HG03159 (cell line): ENCODE data around the gene ASH1L.
"Not testable (repeated sequence)": the region's sequence is repeated elsewhere in the genome, so short reads cannot be mapped to it uniquely, and the experiment has no call there.

ENCODE experiments used
- ATAC-seq: cut with Tn5 transposase; IDR thresholded peaks from one replicate; pipeline ENCODE4 v1.9.1; 2021; ENCODE audit warnings: mild to moderate bottlenecking, moderate library complexity; ENCODE audit not compliant: unreplicated experiment

ASH1L gene

GRCh38 chr1:155454096-155454495, 108.5 kb downstream of the ASH1L start:
- no peak for ATAC-seq

DNA sequence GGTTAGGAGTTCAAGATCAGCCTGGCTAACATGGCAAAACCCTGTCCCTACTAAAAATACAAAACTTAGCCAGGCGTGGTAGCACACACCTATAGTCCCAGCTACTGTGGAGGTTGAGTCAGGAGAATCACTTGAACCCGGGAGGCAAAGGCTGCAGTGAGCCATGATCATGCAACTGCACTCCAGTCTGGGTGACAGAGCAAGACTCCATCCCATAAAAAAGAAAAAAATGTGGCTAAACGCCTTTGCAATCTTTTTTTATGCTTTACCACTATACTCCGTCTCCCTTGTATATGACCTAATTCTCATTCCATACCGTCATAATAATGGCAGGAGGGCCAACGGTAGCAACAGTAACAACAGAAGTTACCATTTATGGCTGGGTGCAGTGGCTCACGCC, 109.5 kb downstream of the ASH1L start:
- ATAC-seq, result no peak

GRCh38 chr1:155451199-155451598, 111.4 kb downstream of the ASH1L start:
- no peak for ATAC-seq

DNA sequence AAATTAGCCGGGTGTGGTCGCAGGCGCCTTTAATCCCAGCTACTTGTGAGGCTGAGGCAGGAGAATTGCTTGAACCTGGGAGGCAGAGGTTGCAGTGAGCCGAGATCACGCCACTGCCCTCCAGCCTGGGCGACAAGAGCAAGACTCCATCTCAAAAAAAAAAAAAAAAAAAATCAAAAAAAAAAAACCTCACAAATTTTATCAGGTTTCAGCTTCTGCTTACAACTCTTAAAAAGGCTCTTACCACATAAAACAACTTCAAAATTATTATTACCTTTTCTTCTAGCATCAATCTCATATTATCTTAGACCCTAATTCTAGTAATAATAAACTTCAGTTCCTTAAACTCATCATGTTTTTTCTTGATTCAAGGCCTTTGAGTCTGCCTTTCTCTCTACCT, 120.2 kb downstream of the ASH1L start:
- not testable (repeated sequence) for ATAC-seq

GRCh38 chr1:155437405-155437804, 125.2 kb downstream of the ASH1L start:
- ATAC-seq, result no peak

GRCh38 chr1:155433831-155434389, 128.7 kb downstream of the ASH1L start:
- not testable (repeated sequence) for ATAC-seq

DNA sequence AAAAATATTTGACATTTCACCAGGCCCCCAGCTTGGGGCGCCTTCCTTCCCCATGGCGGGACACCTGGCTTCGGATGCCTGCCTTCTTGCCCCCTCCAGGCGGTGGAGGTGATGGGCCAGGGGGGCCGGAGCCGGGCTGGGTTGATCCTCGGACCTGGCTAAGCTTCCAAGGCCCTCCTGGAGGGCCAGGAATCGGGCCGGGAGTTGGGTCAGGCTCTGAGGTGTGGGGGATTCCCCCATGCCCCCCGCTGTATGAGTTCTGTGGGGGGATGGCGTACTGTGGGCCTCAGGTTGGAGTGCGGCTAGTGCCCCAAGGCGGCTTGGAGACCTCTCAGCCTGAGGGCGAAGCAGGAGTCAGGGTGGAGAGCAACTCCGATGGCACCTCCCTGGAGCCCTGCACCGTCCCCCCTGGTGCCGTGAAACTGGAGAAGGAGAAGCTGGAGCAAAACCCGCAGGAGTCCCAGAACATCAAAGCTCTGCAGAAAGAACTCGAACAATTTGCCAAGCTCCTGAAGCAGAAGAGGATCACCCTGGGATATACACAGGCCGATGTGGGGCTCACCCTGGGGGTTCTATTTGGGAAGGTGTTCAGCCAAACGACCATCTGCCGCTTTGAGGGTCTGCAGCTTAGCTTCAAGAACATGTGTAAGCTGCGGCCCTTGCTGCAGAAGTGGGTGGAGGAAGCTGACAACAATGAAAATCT, 129.3 kb downstream of the ASH1L start:
- ATAC-seq, result not testable (repeated sequence)

- no peak for ATAC-seq
These were observed 138.5 kb downstream of the ASH1L start for GRCh38 chr1:155424091-155424490.

GRCh38 chr1:155420788-155421187, 141.8 kb downstream of the ASH1L start:
- ATAC-seq, result no peak

DNA sequence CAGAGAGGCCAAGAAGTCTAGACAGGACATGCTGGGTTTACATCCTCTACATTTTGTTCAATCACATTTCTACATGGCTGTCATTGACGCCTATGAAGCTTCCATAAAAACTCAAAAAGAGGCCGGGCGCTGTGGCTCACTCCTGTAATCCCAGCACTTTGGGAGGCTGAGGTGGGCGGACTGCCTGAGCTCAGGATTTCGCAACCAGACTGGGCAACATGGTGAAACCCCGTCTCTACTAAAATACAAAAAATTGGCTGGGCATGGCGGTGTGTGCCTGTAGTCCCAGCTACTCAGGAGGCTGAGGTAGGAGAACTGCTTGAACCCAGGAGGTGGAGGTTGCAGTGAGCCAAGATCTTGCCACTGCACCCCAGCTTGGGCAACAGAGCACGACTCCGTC, 150.8 kb downstream of the ASH1L start:
- not testable (repeated sequence) for ATAC-seq

DNA sequence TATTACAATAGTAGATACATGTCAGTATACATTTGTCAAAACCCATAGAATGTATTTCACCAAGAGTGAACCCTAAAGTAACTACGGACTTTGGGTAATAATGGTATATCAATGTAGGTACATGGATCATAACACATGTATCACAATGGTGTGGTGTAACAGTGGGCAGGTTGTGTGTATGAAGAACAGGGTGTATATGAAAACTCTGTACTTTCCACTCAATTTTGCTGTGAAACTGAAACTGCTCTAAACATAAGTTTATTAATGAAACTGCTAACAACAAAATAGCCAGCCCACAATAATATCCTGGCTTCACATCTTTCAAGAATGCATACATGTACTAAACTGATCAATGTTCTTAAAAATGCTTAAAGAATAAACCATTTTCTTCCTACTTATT, 151.7 kb downstream of the ASH1L start:
- no peak for ATAC-seq

GRCh38 chr1:155396874-155397476, 165.6 kb downstream of the ASH1L start:
- no peak for ATAC-seq

GRCh38 chr1:155392898-155393411, 169.6 kb downstream of the ASH1L start:
- no peak for ATAC-seq

- ATAC-seq, result no peak
These were observed 172.8 kb downstream of the ASH1L start for GRCh38 chr1:155389826-155390225.

DNA sequence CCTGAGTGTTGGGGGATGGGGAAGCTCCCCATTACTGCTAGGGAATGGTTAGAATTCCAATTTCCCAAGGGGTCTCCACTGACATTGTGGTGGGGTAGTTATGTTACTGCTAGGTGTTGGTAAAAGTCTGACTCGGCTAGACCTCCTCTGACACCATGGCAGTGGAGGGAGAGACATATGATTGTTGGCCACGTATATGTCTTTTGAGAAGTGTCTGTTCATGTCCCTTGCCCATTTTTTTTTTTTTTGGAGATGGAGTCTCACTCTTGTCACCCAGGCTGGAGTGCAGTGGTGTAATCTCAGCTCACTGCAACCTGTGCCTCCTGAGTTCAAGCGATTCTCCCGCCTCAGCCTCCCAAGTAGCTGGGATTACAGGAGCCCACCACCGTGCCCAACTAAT, 176.8 kb downstream of the ASH1L start:
- ATAC-seq, result not testable (repeated sequence)

GRCh38 chr1:155383406-155383805, 179.2 kb downstream of the ASH1L start:
- ATAC-seq, result no peak

GRCh38 chr1:155379631-155380090, 182.9 kb downstream of the ASH1L start:
- ATAC-seq, result no peak

GRCh38 chr1:155379180-155379579, 183.4 kb downstream of the ASH1L start:
- ATAC-seq, result no peak

GRCh38 chr1:155360051-155360450, 202.6 kb downstream of the ASH1L start:
- ATAC-seq, result no peak

- ATAC-seq, result no peak
These were observed 210.0 kb downstream of the ASH1L start for GRCh38 chr1:155352631-155353030.

- no peak for ATAC-seq
These were observed 219.8 kb downstream of the ASH1L start for GRCh38 chr1:155342842-155343241.

DNA sequence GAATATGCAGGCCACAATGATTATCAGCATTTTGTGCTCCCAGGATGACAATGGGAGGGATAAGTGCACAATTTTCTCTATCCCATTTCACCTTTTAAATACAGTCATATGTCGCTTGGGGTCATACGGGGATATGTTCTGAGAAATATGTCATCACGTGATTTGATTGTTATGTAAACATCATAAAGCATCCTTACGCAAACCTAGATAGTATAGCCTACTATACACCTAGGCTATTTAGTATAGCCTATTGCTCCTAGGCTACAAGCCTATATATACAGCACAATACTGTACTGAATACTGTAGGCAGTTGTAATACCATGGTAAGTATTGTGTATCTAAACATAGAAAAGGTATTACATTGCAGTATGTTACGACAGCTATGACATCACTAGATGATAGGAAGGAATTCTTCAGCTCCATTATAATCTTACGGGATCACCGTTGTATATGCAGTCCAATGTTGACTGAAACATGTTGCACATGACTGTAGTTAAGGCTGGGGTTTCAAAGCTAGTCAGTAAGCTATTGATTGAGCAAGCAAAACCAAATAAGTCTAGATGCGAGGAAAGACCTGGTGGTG, 223.0 kb downstream of the ASH1L start:
- ATAC-seq, result no peak
